ENCODE data around the gene SFTPB.

GRCh38 chr2:85623991-85624390, 44.0 kb downstream of the SFTPB start:
- TF ChIP-seq POLR2A (IDR thresholded peaks at IDR 0.05; ENCODE audit: low read depth, low read length) (no peak), PAX5 (IDR thresholded peaks at IDR 0.05; ENCODE audit: insufficient read depth, low read length, severe bottlenecking) (no peak)

Measured in GM12891 (cell line).